ENCODE measurements around the gene FOXA2.

The FOXA2 gene

DNA sequence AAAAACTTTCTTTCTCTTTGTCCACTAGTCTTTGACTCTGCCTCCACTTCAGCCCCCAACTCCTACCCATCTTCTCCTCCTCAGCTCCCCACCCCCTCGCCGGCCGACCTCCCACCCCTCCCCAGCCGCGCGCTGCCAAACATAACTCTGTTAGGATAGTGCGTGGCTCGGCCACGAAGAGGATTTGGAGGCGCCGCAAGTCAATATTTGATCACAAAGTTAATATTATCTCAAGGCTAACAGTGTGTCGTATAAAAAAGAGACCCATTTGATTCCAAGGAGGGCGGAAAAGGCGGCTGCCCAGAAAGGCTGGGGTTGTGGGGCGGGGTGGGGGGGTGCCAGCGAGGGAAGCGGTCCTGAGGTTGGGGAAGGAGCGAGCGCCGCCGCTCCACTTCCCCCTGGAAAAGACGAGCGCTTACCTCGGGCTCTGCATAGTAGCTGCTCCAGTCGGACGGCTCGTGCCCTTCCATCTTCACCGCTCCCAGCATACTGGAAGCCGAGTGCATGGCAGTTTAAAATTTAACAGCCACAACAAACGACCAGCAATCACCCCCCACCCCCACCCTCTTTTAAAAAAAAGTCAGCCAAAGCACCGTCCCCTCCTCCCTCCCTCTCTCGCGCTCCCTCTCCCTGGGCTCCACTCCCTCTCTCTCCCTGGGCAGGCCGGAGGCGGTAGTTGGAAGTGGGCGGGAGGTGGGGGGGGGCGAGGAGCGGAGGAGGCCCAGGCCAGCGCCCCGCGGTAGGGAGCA lies 425 bp downstream of the FOXA2 start:
- no peaks in the 10 kb centered on the region for H3K4me1 ChIP-seq (ENCODE audit: insufficient read depth, low read length, severe bottlenecking)
- no peaks in the 10 kb centered on the region for H3K9me3 ChIP-seq (ENCODE audit: low read length)
- no peak for TF ChIP-seq EZH2 (IDR thresholded peaks at IDR 0.05; ENCODE audit: borderline replicate concordance, low read length)
- TF ChIP-seq, protein P1, sequence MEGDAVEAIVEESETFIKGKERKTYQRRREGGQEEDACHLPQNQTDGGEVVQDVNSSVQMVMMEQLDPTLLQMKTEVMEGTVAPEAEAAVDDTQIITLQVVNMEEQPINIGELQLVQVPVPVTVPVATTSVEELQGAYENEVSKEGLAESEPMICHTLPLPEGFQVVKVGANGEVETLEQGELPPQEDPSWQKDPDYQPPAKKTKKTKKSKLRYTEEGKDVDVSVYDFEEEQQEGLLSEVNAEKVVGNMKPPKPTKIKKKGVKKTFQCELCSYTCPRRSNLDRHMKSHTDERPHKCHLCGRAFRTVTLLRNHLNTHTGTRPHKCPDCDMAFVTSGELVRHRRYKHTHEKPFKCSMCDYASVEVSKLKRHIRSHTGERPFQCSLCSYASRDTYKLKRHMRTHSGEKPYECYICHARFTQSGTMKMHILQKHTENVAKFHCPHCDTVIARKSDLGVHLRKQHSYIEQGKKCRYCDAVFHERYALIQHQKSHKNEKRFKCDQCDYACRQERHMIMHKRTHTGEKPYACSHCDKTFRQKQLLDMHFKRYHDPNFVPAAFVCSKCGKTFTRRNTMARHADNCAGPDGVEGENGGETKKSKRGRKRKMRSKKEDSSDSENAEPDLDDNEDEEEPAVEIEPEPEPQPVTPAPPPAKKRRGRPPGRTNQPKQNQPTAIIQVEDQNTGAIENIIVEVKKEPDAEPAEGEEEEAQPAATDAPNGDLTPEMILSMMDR (IDR thresholded peaks at IDR 0.05; ENCODE audit: low read length) = no peak
- no peak overlapping the region for H3K4me3 ChIP-seq (ENCODE audit: low read depth, low read length, poor library complexity, severe bottlenecking)
- no peaks in the 10 kb centered on the region for H3K27me3 ChIP-seq (ENCODE audit: insufficient read depth, low read length)
- no peak overlapping the region for H3K4me2 ChIP-seq (ENCODE audit: low read length)
- H3K9ac ChIP-seq (ENCODE audit: low read length) = no peak overlapping the region
- H3F3A ChIP-seq (ENCODE audit: insufficient read depth, low read length) = no peaks in the 10 kb centered on the region
- H3K36me3 ChIP-seq (ENCODE audit: insufficient read depth, low read length) = no peaks in the 10 kb centered on the region
- no peak overlapping the region for H3K27ac ChIP-seq (ENCODE audit: low read depth, low read length, poor library complexity, severe bottlenecking)
- no peaks in the 10 kb centered on the region for H4K20me1 ChIP-seq (ENCODE audit: insufficient read depth, low read length)
- no peak overlapping the region for H2AFZ ChIP-seq (ENCODE audit: low read length)
- H3K9me2 ChIP-seq (ENCODE audit: low read depth, low read length) = no peaks in the 10 kb centered on the region
- H3K79me2 ChIP-seq (ENCODE audit: insufficient read depth, low read length) = no peaks in the 10 kb centered on the region

DNA sequence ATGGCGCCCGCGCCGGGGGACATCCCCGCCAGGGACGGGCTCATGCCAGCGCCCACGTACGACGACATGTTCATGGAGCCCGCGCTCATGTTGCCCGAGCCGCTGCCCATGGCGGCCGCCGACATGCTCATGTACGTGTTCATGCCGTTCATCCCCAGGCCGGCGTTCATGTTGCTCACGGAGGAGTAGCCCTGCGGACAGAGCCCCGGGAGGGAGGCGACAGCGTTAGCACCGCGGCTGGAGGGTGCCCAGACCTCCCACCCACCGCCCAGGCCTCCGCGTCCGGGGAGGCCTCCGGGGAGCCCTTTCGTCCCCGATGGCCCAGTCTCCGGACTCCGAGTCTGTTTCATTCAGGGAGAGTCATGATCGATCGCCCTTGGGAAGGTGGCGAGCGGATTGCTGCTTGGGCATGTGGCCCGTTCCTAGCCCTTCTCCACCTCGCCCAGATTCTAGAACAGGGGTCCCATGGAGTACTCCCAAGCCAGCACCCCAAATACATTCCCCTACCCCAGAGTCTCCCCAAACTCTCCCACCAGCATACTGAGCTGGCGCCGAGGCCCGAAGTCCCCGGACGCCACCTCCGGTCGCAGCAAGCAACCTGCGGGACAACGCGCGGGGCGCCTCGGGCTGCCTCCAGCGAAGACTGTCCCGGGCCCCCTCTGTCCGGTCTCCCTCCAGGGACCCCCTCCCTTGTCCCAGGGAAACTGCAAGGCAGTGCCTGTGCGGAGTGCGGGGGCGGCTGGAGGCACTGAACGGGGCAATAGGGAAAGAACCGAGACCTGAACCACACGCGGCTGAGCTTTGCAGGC lies 1.2 kb downstream of the FOXA2 start:
- H3K4me3 ChIP-seq (ENCODE audit: low read depth, low read length, poor library complexity, severe bottlenecking) = no peak overlapping the region
- no peaks in the 10 kb centered on the region for H3K4me1 ChIP-seq (ENCODE audit: insufficient read depth, low read length, severe bottlenecking)
- no peak overlapping the region for H2AFZ ChIP-seq (ENCODE audit: low read length)
- H3K9ac ChIP-seq (ENCODE audit: low read length) = no peak overlapping the region
- no peaks in the 10 kb centered on the region for H3K9me2 ChIP-seq (ENCODE audit: low read depth, low read length)
- H4K20me1 ChIP-seq (ENCODE audit: insufficient read depth, low read length) = no peaks in the 10 kb centered on the region
- no peaks in the 10 kb centered on the region for H3K36me3 ChIP-seq (ENCODE audit: insufficient read depth, low read length)
- H3K27me3 ChIP-seq (ENCODE audit: insufficient read depth, low read length) = no peaks in the 10 kb centered on the region
- H3K4me2 ChIP-seq (ENCODE audit: low read length) = no peak overlapping the region
- no peaks in the 10 kb centered on the region for H3F3A ChIP-seq (ENCODE audit: insufficient read depth, low read length)
- H3K9me3 ChIP-seq (ENCODE audit: low read length) = no peaks in the 10 kb centered on the region
- no peak overlapping the region for H3K27ac ChIP-seq (ENCODE audit: low read depth, low read length, poor library complexity, severe bottlenecking)
- H3K79me2 ChIP-seq (ENCODE audit: insufficient read depth, low read length) = no peaks in the 10 kb centered on the region
- TF ChIP-seq EZH2 (IDR thresholded peaks at IDR 0.05; ENCODE audit: borderline replicate concordance, low read length) = no peak
- TF ChIP-seq, protein P1 (IDR thresholded peaks at IDR 0.05; ENCODE audit: low read length) = no peak

DNA sequence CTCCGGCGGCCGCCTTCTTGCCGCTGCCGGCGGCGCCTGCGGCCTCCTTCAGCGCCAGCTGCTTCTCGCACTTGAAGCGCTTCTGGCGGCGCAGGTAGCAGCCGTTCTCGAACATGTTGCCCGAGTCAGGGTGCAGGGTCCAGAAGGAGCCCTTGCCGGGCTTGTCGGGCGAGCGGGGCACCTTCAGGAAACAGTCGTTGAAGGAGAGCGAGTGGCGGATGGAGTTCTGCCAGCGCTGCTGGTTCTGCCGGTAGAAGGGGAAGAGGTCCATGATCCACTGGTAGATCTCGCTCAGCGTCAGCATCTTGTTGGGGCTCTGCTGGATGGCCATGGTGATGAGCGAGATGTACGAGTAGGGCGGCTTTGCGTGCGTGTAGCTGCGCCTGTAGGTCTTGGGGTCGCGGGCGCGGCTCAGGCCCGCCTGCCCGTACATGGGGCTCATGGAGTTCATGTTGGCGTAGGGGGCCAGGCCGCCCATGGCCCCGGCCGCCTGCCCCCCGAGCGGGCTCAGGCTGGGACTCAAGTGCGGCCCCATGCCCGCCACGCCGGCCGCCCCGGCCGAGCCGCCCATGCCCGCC lies 1.9 kb downstream of the FOXA2 start:
- Histone ChIP-seq H2AFZ (ENCODE audit: low read length) (no peak overlapping the region), H3K9me3 (ENCODE audit: low read length) (no peaks in the 10 kb centered on the region), H3K4me1 (ENCODE audit: insufficient read depth, low read length, severe bottlenecking) (no peaks in the 10 kb centered on the region), H3K27ac (ENCODE audit: low read depth, low read length, poor library complexity, severe bottlenecking) (no peak overlapping the region), H3K9ac (ENCODE audit: low read length) (no peak overlapping the region), H3F3A (ENCODE audit: insufficient read depth, low read length) (no peaks in the 10 kb centered on the region), H4K20me1 (ENCODE audit: insufficient read depth, low read length) (no peaks in the 10 kb centered on the region), H3K4me2 (ENCODE audit: low read length) (no peak overlapping the region), H3K36me3 (ENCODE audit: insufficient read depth, low read length) (no peaks in the 10 kb centered on the region), H3K27me3 (ENCODE audit: insufficient read depth, low read length) (no peaks in the 10 kb centered on the region), H3K79me2 (ENCODE audit: insufficient read depth, low read length) (no peaks in the 10 kb centered on the region), H3K9me2 (ENCODE audit: low read depth, low read length) (no peaks in the 10 kb centered on the region), H3K4me3 (ENCODE audit: low read depth, low read length, poor library complexity, severe bottlenecking) (no peak overlapping the region)
- no peak for TF ChIP-seq EZH2 (IDR thresholded peaks at IDR 0.05; ENCODE audit: borderline replicate concordance, low read length)
- TF ChIP-seq, protein P1 (IDR thresholded peaks at IDR 0.05; ENCODE audit: low read length) = no peak
